HEK293 (cell line): ENCODE measurements around the gene IER2.

Experiments used
- MYNN ChIP-seq: fragments of 450-650 bp; formaldehyde crosslinking; IDR thresholded peaks from 2 replicates; pipeline ENCODE4 v1.5.1; 2016; ENCODE audit warnings: missing biosample characterization, missing genetic modification characterization, borderline replicate concordance
- TCF7L2 ChIP-seq: IDR thresholded peaks from 2 replicates; pipeline ENCODE4 v1.6.1; 2011; ENCODE audit warnings: low read depth, mild to moderate bottlenecking, inconsistent platforms, low read length, moderate library complexity, borderline replicate concordance
- ZBTB21 ChIP-seq: fragments of 450-650 bp; formaldehyde crosslinking; IDR thresholded peaks from 2 replicates; pipeline ENCODE4 v1.5.1; 2017; ENCODE audit warnings: missing biosample characterization, missing genetic modification characterization
- ZNF184 ChIP-seq: fragments of 450-650 bp; IDR thresholded peaks from 2 replicates; pipeline ENCODE4 v1.5.1; 2018; ENCODE audit warnings: missing biosample characterization, mild to moderate bottlenecking, missing genetic modification characterization
- ZNF274 ChIP-seq, 2 experiments: fragments of 200-500 bp in 1 of 2; fragments of 450-650 bp in 1 of 2; sonication (Bioruptor generic) in 1 of 2; formaldehyde crosslinking in 1 of 2; IDR thresholded peaks; 2 replicates each; pipeline versions ENCODE4 v1.5.1 to v1.6.1; 2014 to 2016; ENCODE audit warnings: borderline replicate concordance in 1 of 2, inconsistent platforms in 1 of 2, low read length in 1 of 2, missing biosample characterization in 1 of 2, missing genetic modification characterization in 1 of 2
- ZNF549 ChIP-seq: fragments of 450-650 bp; IDR thresholded peaks from 2 replicates; pipeline ENCODE4 v1.5.1; 2018; ENCODE audit warnings: missing biosample characterization, missing genetic modification characterization, mild to moderate bottlenecking, inconsistent platforms, moderate library complexity
- ZNF629 ChIP-seq: fragments of 450-650 bp; formaldehyde crosslinking; IDR thresholded peaks from 2 replicates; pipeline ENCODE4 v1.5.1; 2017; ENCODE audit warnings: missing biosample characterization, missing genetic modification characterization
- ZNF658 ChIP-seq: fragments of 450-650 bp; formaldehyde crosslinking; IDR thresholded peaks from 2 replicates; pipeline ENCODE4; 2016; ENCODE audit warnings: missing biosample characterization, missing genetic modification characterization
- ZNF664 ChIP-seq: fragments of 450-650 bp; formaldehyde crosslinking; IDR thresholded peaks from 2 replicates; pipeline ENCODE4 v1.5.1; 2016; ENCODE audit warnings: missing biosample characterization, missing genetic modification characterization
- ZNF747 ChIP-seq: fragments of 450-650 bp; formaldehyde crosslinking; IDR thresholded peaks from 2 replicates; pipeline ENCODE4 v1.5.1; 2016; ENCODE audit warnings: missing biosample characterization, missing genetic modification characterization
- TF ChIP-seq, protein P1 (sequence below): fragments of 450-650 bp; formaldehyde crosslinking; IDR thresholded peaks from 2 replicates; pipeline ENCODE4 v1.5.1; 2016; ENCODE audit warnings: missing biosample characterization, missing genetic modification characterization
- TF ChIP-seq, protein P2 (sequence below): fragments of 450-650 bp; formaldehyde crosslinking; IDR thresholded peaks from 2 replicates; pipeline ENCODE4 v1.5.1; 2016; ENCODE audit warnings: missing biosample characterization, missing genetic modification characterization
- TF ChIP-seq, protein P3 (sequence below): fragments of 450-650 bp; formaldehyde crosslinking; IDR thresholded peaks from 2 replicates; pipeline ENCODE4 v1.5.1; 2016; ENCODE audit warnings: missing biosample characterization, missing genetic modification characterization
- TF ChIP-seq, protein P4 (sequence below): fragments of 450-650 bp; formaldehyde crosslinking; IDR thresholded peaks from 2 replicates; pipeline ENCODE4 v1.5.1; 2016; ENCODE audit warnings: missing biosample characterization, missing genetic modification characterization

DNA sequence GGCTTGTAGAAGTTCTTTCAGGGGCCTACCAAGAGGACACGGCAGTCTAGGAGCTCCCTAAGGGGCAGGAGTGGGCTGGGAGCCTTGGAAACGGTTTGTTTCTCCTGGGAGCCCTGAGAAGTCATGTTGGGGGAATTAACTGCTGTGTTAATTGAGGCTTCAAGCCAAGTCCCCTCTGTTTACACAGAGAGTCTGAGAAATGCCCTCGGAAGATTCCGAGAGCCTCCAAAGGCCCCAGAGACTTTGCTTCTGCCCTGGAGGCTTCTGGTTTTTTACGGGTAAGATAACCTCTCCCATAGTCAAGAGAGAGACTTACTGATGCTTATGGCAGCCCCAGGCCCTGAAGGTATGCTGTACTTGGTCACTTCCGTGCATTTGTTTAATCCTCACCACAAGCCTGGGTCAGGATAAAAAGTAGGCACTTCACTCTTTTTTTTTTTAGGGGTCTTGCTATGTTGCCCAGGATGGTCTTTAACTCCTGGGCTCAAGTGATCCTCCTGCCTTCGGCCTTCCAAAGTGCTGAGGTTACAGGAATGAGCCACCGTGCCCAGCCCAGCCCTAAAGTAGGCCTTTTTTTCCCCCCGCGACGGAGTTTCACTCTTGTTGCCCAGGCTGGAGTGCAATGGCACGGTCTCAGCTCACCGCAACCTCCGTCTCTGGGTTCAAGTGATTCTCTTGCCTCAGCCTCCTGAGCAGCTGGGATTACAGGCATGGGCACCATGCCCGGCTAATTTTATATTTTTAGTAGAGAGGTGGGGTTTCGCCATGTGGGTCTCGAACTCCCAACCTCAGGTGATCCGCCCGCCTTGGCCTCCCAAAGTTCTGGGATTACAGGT lies 15.2 kb downstream of the IER2 start:
- TF ChIP-seq, protein P1, sequence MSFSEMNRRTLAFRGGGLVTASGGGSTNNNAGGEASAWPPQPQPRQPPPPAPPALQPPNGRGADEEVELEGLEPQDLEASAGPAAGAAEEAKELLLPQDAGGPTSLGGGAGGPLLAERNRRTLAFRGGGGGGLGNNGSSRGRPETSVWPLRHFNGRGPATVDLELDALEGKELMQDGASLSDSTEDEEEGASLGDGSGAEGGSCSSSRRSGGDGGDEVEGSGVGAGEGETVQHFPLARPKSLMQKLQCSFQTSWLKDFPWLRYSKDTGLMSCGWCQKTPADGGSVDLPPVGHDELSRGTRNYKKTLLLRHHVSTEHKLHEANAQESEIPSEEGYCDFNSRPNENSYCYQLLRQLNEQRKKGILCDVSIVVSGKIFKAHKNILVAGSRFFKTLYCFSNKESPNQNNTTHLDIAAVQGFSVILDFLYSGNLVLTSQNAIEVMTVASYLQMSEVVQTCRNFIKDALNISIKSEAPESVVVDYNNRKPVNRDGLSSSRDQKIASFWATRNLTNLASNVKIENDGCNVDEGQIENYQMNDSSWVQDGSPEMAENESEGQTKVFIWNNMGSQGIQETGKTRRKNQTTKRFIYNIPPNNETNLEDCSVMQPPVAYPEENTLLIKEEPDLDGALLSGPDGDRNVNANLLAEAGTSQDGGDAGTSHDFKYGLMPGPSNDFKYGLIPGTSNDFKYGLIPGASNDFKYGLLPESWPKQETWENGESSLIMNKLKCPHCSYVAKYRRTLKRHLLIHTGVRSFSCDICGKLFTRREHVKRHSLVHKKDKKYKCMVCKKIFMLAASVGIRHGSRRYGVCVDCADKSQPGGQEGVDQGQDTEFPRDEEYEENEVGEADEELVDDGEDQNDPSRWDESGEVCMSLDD (tag by site-specific recombination): no peak
- TF ChIP-seq, protein P2, sequence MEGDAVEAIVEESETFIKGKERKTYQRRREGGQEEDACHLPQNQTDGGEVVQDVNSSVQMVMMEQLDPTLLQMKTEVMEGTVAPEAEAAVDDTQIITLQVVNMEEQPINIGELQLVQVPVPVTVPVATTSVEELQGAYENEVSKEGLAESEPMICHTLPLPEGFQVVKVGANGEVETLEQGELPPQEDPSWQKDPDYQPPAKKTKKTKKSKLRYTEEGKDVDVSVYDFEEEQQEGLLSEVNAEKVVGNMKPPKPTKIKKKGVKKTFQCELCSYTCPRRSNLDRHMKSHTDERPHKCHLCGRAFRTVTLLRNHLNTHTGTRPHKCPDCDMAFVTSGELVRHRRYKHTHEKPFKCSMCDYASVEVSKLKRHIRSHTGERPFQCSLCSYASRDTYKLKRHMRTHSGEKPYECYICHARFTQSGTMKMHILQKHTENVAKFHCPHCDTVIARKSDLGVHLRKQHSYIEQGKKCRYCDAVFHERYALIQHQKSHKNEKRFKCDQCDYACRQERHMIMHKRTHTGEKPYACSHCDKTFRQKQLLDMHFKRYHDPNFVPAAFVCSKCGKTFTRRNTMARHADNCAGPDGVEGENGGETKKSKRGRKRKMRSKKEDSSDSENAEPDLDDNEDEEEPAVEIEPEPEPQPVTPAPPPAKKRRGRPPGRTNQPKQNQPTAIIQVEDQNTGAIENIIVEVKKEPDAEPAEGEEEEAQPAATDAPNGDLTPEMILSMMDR: no peak
- TF ChIP-seq MYNN (tag by site-specific recombination) (no peak), TCF7L2 (no peak), ZNF658 (tag by site-specific recombination) (no peak), ZNF184 (tag by site-specific recombination) (no peak), ZNF629 (tag by site-specific recombination) (no peak), ZNF549 (tag by site-specific recombination) (no peak), ZNF747 (tag by site-specific recombination) (no peak), ZBTB21 (tag by site-specific recombination) (no peak), ZNF274 (IDR thresholded peaks at IDR 0.05; ENCODE audit: low read length) (no peak), ZNF274 (tag by site-specific recombination; IDR thresholded peaks at IDR 0.05; ENCODE audit: borderline replicate concordance) (no peak), ZNF664 (tag by site-specific recombination) (no peak)
- TF ChIP-seq, protein P3, sequence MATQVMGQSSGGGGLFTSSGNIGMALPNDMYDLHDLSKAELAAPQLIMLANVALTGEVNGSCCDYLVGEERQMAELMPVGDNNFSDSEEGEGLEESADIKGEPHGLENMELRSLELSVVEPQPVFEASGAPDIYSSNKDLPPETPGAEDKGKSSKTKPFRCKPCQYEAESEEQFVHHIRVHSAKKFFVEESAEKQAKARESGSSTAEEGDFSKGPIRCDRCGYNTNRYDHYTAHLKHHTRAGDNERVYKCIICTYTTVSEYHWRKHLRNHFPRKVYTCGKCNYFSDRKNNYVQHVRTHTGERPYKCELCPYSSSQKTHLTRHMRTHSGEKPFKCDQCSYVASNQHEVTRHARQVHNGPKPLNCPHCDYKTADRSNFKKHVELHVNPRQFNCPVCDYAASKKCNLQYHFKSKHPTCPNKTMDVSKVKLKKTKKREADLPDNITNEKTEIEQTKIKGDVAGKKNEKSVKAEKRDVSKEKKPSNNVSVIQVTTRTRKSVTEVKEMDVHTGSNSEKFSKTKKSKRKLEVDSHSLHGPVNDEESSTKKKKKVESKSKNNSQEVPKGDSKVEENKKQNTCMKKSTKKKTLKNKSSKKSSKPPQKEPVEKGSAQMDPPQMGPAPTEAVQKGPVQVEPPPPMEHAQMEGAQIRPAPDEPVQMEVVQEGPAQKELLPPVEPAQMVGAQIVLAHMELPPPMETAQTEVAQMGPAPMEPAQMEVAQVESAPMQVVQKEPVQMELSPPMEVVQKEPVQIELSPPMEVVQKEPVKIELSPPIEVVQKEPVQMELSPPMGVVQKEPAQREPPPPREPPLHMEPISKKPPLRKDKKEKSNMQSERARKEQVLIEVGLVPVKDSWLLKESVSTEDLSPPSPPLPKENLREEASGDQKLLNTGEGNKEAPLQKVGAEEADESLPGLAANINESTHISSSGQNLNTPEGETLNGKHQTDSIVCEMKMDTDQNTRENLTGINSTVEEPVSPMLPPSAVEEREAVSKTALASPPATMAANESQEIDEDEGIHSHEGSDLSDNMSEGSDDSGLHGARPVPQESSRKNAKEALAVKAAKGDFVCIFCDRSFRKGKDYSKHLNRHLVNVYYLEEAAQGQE (tag by site-specific recombination): no peak
- TF ChIP-seq, protein P4, sequence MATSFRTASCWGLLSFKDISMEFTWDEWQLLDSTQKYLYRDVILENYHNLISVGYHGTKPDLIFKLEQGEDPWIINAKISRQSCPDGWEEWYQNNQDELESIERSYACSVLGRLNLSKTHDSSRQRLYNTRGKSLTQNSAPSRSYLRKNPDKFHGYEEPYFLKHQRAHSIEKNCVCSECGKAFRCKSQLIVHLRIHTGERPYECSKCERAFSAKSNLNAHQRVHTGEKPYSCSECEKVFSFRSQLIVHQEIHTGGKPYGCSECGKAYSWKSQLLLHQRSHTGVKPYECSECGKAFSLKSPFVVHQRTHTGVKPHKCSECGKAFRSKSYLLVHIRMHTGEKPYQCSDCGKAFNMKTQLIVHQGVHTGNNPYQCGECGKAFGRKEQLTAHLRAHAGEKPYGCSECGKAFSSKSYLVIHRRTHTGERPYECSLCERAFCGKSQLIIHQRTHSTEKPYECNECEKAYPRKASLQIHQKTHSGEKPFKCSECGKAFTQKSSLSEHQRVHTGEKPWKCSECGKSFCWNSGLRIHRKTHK (tag by site-specific recombination): no peak
